Measurements from ENCODE around the gene FGD6. TPM values are rescaled to one million over a fixed set of nuclear protein-coding genes. Genes with fewer than 3 reads are reported as not detected.
A peak's percentile ranks its signal among the peaks of the same experiment; 100 is the strongest.

The FGD6 gene
- total RNA-seq, 1 donor from 2014 or later = 5.7 TPM

GRCh38 chr12:95124106-95124505, 93.2 kb downstream of the FGD6 start:
- Histone ChIP-seq H3K4me3 (ENCODE audit: low read length in 3 of 3) (no peak overlapping the region), H3K9me3 (ENCODE audit: control insufficient read depth in 3 of 3, low read length in 3 of 3) (no peaks in the 10 kb centered on the region), H3K4me1 (ENCODE audit: control insufficient read depth in 3 of 3, insufficient read depth in 3 of 3, low read length in 3 of 3) (no peaks in the 10 kb centered on the region), H3K27me3 (ENCODE audit: control insufficient read depth in 3 of 3, insufficient read depth in 3 of 3, low read length in 3 of 3) (no peaks in the 10 kb centered on the region), H3K36me3 (ENCODE audit: control insufficient read depth in 3 of 3, insufficient read depth in 3 of 3, low read length in 3 of 3) (peaks cover 0 to 3% (median 0%) of the 10 kb centered on the region in 3 donors), H3K9ac (ENCODE audit: low read depth in 1 of 3, low read length in 3 of 3) (no peak overlapping the region), H3K27ac (ENCODE audit: low read depth, low read length) (no peak overlapping the region)

- H3K27me3 ChIP-seq (ENCODE audit: control insufficient read depth in 3 of 3, insufficient read depth in 3 of 3, low read length in 3 of 3) = no peaks in the 10 kb centered on the region
- peaks cover 5 to 17% (median 12%) of the 10 kb centered on the region in 3 donors for H3K4me1 ChIP-seq (ENCODE audit: control insufficient read depth in 3 of 3, insufficient read depth in 3 of 3, low read length in 3 of 3)
- H3K36me3 ChIP-seq (ENCODE audit: control insufficient read depth in 3 of 3, insufficient read depth in 3 of 3, low read length in 3 of 3) = no peaks in the 10 kb centered on the region
- H3K27ac ChIP-seq (ENCODE audit: low read depth, low read length) = no peak overlapping the region
- H3K4me3 ChIP-seq (ENCODE audit: low read length in 3 of 3) = no peak overlapping the region
- no peak overlapping the region for H3K9ac ChIP-seq (ENCODE audit: low read depth in 1 of 3, low read length in 3 of 3)
- H3K9me3 ChIP-seq (ENCODE audit: control insufficient read depth in 3 of 3, low read length in 3 of 3) = no peaks in the 10 kb centered on the region
Measured at GRCh38 chr12:95118788-95119179, 98.5 kb downstream of the FGD6 start.

GRCh38 chr12:95118138-95118787, 99.0 kb downstream of the FGD6 start:
- no peaks in the 10 kb centered on the region for H3K36me3 ChIP-seq (ENCODE audit: control insufficient read depth in 3 of 3, insufficient read depth in 3 of 3, low read length in 3 of 3)
- no peak overlapping the region for H3K4me3 ChIP-seq (ENCODE audit: low read length in 3 of 3)
- no peak overlapping the region for H3K9ac ChIP-seq (ENCODE audit: low read depth in 1 of 3, low read length in 3 of 3)
- H3K4me1 ChIP-seq (ENCODE audit: control insufficient read depth in 3 of 3, insufficient read depth in 3 of 3, low read length in 3 of 3) = peaks cover 5 to 17% (median 13%) of the 10 kb centered on the region in 3 donors
- no peaks in the 10 kb centered on the region for H3K27me3 ChIP-seq (ENCODE audit: control insufficient read depth in 3 of 3, insufficient read depth in 3 of 3, low read length in 3 of 3)
- no peak overlapping the region for H3K27ac ChIP-seq (ENCODE audit: low read depth, low read length)
- H3K9me3 ChIP-seq (ENCODE audit: control insufficient read depth in 3 of 3, low read length in 3 of 3) = no peaks in the 10 kb centered on the region

DNA sequence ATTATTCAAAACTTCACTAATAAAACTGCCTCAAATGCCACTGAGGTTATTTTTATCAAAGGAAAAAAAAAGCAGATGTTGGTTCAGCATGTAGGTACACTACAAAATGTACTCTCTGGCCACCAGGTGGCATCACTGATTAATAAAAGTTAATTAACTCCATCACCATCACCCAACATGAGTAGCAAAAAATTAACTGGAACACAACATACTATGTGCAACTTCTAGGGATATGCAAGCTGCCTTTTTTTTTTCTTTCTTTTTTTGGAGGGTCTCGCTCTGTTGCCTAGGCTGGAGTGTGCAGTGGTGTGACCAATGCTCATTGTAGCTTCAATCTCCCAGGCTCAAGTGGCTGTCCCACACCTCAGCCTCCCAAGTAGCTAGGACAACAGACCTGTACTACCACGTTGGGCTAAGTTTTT, 100.1 kb downstream of the FGD6 start:
- H3K27ac ChIP-seq (ENCODE audit: low read depth, low read length) = no peak overlapping the region
- H3K36me3 ChIP-seq (ENCODE audit: control insufficient read depth in 3 of 3, insufficient read depth in 3 of 3, low read length in 3 of 3) = no peaks in the 10 kb centered on the region
- no peaks in the 10 kb centered on the region for H3K9me3 ChIP-seq (ENCODE audit: control insufficient read depth in 3 of 3, low read length in 3 of 3)
- no peak overlapping the region for H3K9ac ChIP-seq (ENCODE audit: low read depth in 1 of 3, low read length in 3 of 3)
- no peaks in the 10 kb centered on the region for H3K27me3 ChIP-seq (ENCODE audit: control insufficient read depth in 3 of 3, insufficient read depth in 3 of 3, low read length in 3 of 3)
- H3K4me1 ChIP-seq (ENCODE audit: control insufficient read depth in 3 of 3, insufficient read depth in 3 of 3, low read length in 3 of 3) = peaks cover 5 to 21% (median 13%) of the 10 kb centered on the region in 3 donors
- H3K4me3 ChIP-seq (ENCODE audit: low read length in 3 of 3) = no peak overlapping the region

GRCh38 chr12:95116773-95117172, 100.5 kb downstream of the FGD6 start:
- Histone ChIP-seq H3K4me1 (ENCODE audit: control insufficient read depth in 3 of 3, insufficient read depth in 3 of 3, low read length in 3 of 3) (peaks cover 5 to 21% (median 13%) of the 10 kb centered on the region in 3 donors), H3K36me3 (ENCODE audit: control insufficient read depth in 3 of 3, insufficient read depth in 3 of 3, low read length in 3 of 3) (no peaks in the 10 kb centered on the region), H3K27me3 (ENCODE audit: control insufficient read depth in 3 of 3, insufficient read depth in 3 of 3, low read length in 3 of 3) (no peaks in the 10 kb centered on the region), H3K9ac (ENCODE audit: low read depth in 1 of 3, low read length in 3 of 3) (no peak overlapping the region), H3K4me3 (ENCODE audit: low read length in 3 of 3) (no peak overlapping the region), H3K9me3 (ENCODE audit: control insufficient read depth in 3 of 3, low read length in 3 of 3) (no peaks in the 10 kb centered on the region), H3K27ac (ENCODE audit: low read depth, low read length) (peak overlapping the region; percentile 13)

DNA sequence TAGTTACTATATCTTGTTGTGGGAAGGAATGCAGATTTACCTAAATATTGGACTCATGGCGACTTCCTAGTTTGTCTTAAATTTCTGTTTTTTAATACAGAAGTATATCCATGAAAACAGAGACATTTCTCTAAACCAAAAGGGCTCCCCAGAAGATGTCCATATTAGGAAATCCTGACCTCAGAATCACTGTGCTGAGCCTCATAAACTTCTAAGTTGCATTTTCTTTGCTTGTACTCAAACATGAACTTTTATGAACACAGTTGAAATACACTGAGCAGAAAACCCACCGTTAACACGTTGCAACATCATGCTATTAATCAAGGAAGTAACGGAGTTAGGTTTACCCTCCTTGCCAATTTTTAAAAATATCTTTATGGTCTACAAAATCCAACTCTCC, 100.9 kb downstream of the FGD6 start:
- Histone ChIP-seq H3K4me3 (ENCODE audit: low read length in 3 of 3) (no peak overlapping the region), H3K27ac (ENCODE audit: low read depth, low read length) (peak overlapping the region; percentile 13), H3K4me1 (ENCODE audit: control insufficient read depth in 3 of 3, insufficient read depth in 3 of 3, low read length in 3 of 3) (peaks cover 5 to 21% (median 13%) of the 10 kb centered on the region in 3 donors), H3K9ac (ENCODE audit: low read depth in 1 of 3, low read length in 3 of 3) (no peak overlapping the region), H3K36me3 (ENCODE audit: control insufficient read depth in 3 of 3, insufficient read depth in 3 of 3, low read length in 3 of 3) (no peaks in the 10 kb centered on the region), H3K27me3 (ENCODE audit: control insufficient read depth in 3 of 3, insufficient read depth in 3 of 3, low read length in 3 of 3) (no peaks in the 10 kb centered on the region), H3K9me3 (ENCODE audit: control insufficient read depth in 3 of 3, low read length in 3 of 3) (no peaks in the 10 kb centered on the region)

DNA sequence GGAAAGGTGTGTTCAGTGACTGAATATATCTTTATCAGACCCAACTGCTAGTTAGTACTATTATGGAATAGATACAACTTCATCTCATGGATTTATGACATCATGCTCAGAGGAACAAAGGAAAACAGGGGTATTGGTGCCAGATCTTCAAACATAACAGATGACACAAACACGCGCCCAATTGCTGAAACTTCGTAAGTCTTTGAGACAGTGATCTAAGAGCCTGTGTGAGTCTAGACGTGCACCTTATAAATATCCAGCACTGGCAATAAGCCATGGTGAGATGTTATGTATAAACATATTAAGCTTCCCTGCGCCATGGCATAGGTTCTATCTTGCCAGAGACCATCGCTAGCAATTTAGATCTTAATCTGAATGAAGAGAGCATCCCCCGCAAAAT, 101.6 kb downstream of the FGD6 start:
- H3K27me3 ChIP-seq (ENCODE audit: control insufficient read depth in 3 of 3, insufficient read depth in 3 of 3, low read length in 3 of 3) = no peaks in the 10 kb centered on the region
- no peak overlapping the region for H3K9ac ChIP-seq (ENCODE audit: low read depth in 1 of 3, low read length in 3 of 3)
- H3K36me3 ChIP-seq (ENCODE audit: control insufficient read depth in 3 of 3, insufficient read depth in 3 of 3, low read length in 3 of 3) = no peaks in the 10 kb centered on the region
- no peak overlapping the region for H3K27ac ChIP-seq (ENCODE audit: low read depth, low read length)
- peaks cover 8 to 26% (median 13%) of the 10 kb centered on the region in 3 donors for H3K4me1 ChIP-seq (ENCODE audit: control insufficient read depth in 3 of 3, insufficient read depth in 3 of 3, low read length in 3 of 3)
- H3K9me3 ChIP-seq (ENCODE audit: control insufficient read depth in 3 of 3, low read length in 3 of 3) = no peaks in the 10 kb centered on the region
- H3K4me3 ChIP-seq (ENCODE audit: low read length in 3 of 3) = no peak overlapping the region

GRCh38 chr12:95114766-95115405, 102.4 kb downstream of the FGD6 start:
- Histone ChIP-seq H3K4me1 (ENCODE audit: control insufficient read depth in 3 of 3, insufficient read depth in 3 of 3, low read length in 3 of 3) (peaks cover 9 to 28% (median 13%) of the 10 kb centered on the region in 3 donors), H3K9ac (ENCODE audit: low read depth in 1 of 3, low read length in 3 of 3) (no peak overlapping the region), H3K27ac (ENCODE audit: low read depth, low read length) (no peak overlapping the region), H3K4me3 (ENCODE audit: low read length in 3 of 3) (no peak overlapping the region), H3K9me3 (ENCODE audit: control insufficient read depth in 3 of 3, low read length in 3 of 3) (no peaks in the 10 kb centered on the region), H3K27me3 (ENCODE audit: control insufficient read depth in 3 of 3, insufficient read depth in 3 of 3, low read length in 3 of 3) (no peaks in the 10 kb centered on the region), H3K36me3 (ENCODE audit: control insufficient read depth in 3 of 3, insufficient read depth in 3 of 3, low read length in 3 of 3) (no peaks in the 10 kb centered on the region)

- H3K9me3 ChIP-seq (ENCODE audit: control insufficient read depth in 3 of 3, low read length in 3 of 3) = no peaks in the 10 kb centered on the region
- H3K36me3 ChIP-seq (ENCODE audit: control insufficient read depth in 3 of 3, insufficient read depth in 3 of 3, low read length in 3 of 3) = no peaks in the 10 kb centered on the region
- H3K4me3 ChIP-seq (ENCODE audit: low read length in 3 of 3) = no peak overlapping the region
- no peak overlapping the region for H3K27ac ChIP-seq (ENCODE audit: low read depth, low read length)
- no peak overlapping the region for H3K9ac ChIP-seq (ENCODE audit: low read depth in 1 of 3, low read length in 3 of 3)
- no peaks in the 10 kb centered on the region for H3K27me3 ChIP-seq (ENCODE audit: control insufficient read depth in 3 of 3, insufficient read depth in 3 of 3, low read length in 3 of 3)
- H3K4me1 ChIP-seq (ENCODE audit: control insufficient read depth in 3 of 3, insufficient read depth in 3 of 3, low read length in 3 of 3) = peaks cover 0 to 13% (median 7%) of the 10 kb centered on the region in 3 donors
Measured at GRCh38 chr12:95107362-95107761, 109.9 kb downstream of the FGD6 start.

DNA sequence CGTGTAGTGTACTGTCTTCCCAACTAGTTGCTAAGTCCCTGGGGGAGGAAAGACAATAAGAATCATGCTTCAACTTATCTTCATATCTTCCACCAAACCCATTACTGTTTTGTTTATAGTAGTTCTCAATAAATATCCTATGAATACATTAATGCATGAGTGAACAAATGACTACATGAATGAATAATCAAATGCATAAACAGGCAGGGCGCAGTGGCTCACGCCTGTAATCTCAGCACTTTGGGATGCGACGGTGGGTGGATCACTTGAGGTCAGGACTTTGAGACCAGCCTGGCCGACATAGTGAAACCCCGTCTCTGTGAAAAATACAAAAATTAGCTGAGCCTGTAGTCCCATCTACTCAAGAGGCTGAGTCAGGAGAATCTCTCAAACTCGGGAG, 111.7 kb downstream of the FGD6 start:
- Histone ChIP-seq H3K27ac (ENCODE audit: low read depth, low read length) (no peak overlapping the region), H3K9me3 (ENCODE audit: control insufficient read depth in 3 of 3, low read length in 3 of 3) (no peaks in the 10 kb centered on the region), H3K36me3 (ENCODE audit: control insufficient read depth in 3 of 3, insufficient read depth in 3 of 3, low read length in 3 of 3) (no peaks in the 10 kb centered on the region), H3K4me3 (ENCODE audit: low read length in 3 of 3) (no peak overlapping the region), H3K9ac (ENCODE audit: low read depth in 1 of 3, low read length in 3 of 3) (no peak overlapping the region), H3K27me3 (ENCODE audit: control insufficient read depth in 3 of 3, insufficient read depth in 3 of 3, low read length in 3 of 3) (no peaks in the 10 kb centered on the region), H3K4me1 (ENCODE audit: control insufficient read depth in 3 of 3, insufficient read depth in 3 of 3, low read length in 3 of 3) (peaks cover 0 to 10% (median 3%) of the 10 kb centered on the region in 3 donors)

Data from skeletal muscle tissue (tissue), 4 donors.